SIG-M5 treated with dmso at 0.1 percent for 504 hours (cell line): Measurements from ENCODE around the gene QSER1.
"Not testable (repeated sequence)": the region's sequence is repeated elsewhere in the genome, so short reads cannot be mapped to it uniquely, and the experiment has no call there.

Source experiments
- DNase-seq: peaks from one replicate; lab custom pipeline; 2025; ENCODE audit not compliant: unreplicated experiment; lab: John Stamatoyannopoulos, UW

The QSER1 gene

DNA sequence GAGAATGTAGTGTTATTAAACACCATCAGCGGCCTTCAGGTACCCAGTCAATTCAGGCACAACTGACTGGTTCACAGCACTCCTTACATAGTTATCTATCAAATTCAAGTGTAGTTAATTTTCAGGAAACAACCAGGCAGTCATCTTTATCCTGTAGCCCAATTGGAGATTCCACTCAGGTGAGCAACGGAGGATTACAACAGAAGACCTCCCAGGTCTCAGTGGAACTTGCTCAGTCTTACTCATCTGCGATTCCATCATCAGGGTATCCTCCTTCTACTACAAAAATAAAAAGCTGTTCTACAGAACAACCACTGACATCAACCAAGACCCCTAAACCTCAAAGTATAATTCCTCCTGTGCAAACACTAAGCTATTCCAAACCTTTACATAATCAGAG is 39.6 kb downstream of the QSER1 start:
- DNase-seq: no peak

DNA sequence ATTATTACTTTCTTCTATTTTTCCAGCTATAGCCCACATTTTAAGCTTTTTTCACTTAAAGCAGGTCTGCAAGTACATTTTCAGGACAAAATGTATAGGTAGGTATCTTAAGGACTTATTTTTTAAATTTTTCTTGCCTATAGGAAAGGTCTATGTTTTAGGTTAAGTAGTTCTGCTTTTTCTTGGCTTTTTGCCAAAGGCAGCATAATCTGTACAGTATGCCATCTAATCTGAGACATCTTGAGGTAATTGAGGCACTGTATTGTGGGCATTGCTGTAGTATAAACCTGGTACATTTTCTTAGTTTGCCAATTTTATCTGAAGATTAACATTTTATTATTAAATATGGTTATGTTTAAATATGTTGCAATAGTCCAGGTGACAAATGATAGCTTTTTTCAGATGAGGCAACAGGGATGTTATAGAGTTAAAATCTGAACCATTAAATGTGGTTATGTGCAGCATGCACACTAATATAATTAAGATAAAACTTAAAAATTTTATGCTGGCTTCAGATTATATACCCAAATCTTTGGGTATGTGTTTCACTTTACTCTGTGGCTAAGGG is 42.9 kb downstream of the QSER1 start:
- DNase-seq: no peak

DNA sequence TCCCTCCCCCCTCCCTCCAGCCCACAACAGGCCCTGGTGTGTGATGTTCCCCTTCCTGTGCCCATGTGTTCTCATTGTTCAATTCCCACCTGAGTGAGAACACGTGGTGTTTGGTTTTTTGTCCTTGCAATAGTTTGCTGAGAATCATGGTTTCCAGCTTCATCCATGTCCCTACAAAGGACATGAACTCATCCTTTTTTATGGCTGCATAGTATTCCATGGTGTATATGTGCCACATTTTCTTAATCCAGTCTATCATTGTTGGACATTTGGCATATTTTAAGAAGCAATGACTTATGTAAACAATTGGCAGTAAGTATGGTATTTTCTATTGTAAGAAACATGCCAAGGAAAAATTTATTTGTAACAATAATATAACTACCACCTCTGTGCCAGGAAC is 43.6 kb downstream of the QSER1 start:
- DNase-seq: not testable (repeated sequence)

DNA sequence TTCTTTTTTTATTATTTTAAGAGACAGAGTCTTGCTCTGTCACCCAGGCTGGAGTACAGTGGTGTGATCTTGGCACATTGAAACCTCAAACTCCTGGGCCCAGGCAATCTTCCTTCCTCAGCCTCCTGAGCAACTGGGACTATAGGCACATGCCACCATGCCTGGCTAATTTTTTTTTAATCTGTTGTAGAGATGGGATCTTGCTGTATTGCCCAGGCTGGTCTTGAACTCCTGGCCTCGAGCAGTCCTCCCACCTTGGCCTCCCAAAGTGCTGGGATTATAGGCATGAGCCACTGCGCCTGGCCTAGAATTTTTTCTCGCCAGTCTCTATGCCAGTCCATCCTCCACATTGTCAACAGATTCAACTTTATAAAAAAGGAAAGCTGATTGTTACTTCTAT is 44.7 kb downstream of the QSER1 start:
- not testable (repeated sequence) for DNase-seq

DNA sequence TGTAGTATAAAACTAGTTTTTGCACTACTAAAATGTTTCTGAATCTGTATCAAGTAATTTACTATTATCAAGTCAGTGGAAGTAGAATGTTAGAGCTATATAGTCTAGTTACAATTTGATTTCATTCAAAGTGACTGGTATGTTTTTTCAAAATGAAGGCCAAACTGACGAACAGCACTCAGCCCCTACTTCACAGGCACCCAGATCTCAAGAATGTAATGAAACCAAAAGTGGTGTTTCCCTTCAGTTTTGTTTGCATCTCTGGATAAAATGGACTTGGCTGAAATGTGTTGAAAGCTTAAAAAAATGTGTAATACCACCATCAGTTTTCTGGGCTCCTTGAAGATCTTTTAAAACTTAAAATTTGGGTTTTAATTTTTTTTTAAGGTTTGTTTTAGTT is 46.4 kb downstream of the QSER1 start:
- no peak for DNase-seq

DNA sequence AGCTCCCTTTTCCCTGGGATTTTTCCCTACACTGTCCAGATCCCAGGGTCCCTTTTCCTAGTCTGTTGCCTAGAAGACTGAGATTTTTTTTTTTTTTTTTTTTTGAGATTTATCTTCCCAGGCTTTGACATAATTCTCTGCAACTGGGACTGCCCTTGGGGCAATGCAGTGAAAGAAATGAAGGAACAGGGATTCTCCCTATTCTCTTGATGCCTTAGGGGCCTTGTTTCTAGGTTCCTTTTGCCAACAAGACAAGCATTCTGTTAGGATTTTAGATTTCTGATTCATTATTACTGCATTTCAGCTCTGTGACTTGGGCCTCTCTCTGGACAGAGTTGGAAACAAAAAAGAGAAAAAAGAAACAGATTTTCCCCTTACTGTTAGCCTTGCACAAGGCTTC is 47.3 kb downstream of the QSER1 start:
- DNase-seq: no peak

DNA sequence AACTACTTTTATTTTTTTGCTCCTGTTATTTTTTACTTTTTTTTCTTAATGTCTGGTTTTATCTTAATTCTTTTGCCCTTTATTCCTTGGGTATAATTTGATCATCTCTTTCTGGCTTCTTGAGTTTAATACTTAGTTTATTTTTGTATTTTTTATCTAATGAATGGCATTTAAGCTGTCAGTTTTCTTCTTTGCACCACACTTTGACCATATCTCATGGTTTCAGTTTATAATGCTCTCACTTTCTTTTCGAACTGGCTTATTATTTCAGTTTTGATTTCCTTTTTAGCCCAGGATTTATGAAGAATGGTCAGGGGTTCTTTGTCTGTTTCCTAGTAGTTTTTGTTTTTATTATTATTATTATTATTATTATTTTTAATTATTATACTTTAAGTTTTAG is 48.3 kb downstream of the QSER1 start:
- no peak for DNase-seq

DNA sequence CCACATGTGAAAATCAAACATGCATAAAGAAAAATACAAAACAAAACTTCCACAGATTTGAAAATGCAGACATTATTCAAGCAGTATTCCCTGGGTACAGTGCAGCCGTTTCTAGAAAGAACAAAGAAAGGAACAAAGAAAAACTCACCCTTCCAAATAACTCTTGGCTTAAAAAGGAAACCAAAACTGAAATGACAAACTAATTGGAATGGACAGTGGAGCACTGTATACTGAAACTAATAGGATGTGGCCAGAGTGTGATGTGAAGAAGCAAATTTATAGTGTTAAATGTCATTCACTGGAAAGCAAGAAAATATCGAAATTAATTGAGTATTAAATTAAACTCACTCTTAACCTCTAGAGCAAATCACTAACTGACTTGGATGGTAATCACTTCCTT is 55.4 kb downstream of the QSER1 start:
- DNase-seq: no peak

DNA sequence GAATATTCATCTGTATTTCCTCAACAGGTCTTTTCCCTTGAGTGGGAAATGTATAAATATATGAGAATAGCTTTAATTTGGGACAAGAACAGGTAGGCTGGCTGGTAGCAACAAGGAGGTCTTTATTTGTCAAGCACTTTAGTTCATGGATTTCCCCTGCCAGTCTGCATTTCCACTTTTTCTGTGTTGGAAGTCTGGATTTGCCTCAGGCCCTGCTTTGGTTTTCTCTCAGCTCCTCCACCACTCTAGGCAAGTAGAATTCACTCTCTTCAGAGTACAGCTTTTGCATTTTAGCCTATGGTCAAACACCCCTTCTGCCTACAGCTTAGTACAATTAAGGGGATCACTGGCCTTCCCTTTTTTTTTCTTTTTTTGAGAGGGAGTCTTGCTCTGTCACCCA is 57.1 kb downstream of the QSER1 start:
- no peak for DNase-seq

DNA sequence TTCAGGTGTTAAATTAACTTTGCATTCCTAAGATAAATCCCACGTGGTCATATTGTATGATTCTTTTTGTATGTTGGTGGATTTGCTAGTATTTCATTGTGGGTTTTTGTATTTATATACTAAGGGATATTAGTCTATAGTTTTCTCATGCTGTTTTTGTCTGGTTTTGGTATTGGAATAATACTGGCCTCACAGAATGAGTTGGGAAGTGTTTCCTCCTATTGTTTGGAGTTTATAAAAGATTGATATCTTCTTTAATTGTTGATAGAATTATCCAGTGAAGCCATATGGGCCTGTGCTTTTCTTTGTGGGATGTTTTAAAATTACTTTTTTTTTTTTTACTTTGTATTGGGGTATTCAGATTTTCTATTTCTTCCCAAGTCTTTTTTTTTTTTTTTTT is 59.8 kb downstream of the QSER1 start:
- no peak for DNase-seq

DNA sequence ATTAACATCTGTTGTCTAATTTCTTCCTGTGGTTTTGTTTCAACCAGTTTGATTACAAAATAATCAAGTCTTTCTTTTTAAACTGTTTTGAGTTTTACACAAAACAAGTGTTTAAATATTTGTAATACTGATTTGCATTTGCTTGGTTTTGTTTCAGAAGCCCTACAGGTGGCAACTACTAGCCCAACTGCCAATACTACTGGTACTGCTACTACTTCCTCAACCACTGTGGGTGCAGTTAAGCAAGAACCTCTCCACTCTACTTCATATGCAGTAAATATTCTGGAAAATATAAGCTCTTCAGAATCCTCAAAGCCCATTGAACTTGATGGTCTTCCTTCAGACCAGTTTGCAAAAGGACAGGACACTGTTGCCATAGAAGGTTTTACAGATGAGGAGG is 61.1 kb downstream of the QSER1 start:
- DNase-seq: no peak

DNA sequence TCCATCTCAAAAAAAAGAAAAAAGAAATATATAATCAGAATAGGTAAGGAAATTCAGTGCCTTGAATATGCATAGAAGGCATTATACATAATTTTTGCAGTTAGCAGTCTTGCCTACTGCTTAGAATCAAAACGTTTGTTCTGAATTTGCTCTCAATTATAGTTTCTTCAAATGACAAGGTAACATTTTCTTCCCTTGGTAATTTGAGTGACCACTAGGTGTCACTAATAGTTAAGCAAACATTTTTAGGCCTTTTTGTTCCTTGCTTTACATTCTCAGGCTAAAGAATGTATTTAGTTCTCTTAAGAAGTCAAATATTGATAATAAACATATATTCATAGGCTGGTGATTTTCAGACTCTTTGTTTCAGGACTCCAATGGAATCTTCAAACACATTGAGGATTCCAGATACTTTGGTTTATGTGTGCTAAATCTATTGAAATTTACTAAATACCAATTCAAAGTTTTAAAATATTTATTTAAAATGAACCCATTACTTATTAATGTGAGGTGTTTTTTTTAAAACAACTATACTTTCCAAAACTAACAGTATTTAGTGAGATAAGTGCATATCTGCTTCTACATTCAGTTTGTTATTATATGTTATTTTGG is 68.0 kb downstream of the QSER1 start:
- DNase-seq: peak; percentile 22

DNA sequence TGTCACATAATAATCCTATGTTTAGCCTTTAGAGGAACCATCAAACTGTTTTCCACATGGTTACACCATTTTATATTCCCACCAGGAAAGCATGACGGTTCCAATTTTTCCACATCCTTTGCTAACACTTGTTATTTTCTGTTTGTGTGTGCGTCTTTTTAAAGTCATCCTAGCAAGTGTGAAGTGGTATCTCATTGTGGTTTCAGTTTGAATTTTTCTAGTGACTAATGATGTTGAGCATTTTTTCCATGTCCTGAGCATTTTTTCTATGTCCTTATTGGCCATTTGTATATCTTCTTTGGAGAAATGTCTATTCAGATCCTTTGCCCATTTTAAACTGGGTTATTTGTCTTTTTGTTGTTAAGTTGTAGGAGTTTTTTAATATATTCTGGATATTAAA is 69.4 kb downstream of the QSER1 start:
- no peak for DNase-seq

DNA sequence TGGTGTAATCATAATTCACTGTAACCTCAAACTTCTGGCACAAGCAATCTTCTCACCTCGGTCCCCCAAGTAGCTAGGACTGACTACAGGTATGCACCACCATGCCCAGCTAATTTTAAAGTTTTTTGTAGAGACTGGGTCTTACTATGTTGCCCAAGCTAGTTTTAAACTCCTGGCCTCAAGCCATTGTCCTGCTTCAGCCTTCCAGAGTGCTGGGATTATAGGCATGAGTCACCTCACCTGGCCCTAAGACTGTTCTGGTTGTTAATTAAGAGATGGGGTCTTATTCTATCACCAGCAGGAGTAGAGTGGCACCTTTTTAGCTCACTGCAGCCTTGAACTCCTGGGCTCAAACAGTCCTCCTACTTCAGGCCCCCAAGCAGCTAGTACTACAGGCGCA is 71.1 kb downstream of the QSER1 start:
- no peak for DNase-seq

DNA sequence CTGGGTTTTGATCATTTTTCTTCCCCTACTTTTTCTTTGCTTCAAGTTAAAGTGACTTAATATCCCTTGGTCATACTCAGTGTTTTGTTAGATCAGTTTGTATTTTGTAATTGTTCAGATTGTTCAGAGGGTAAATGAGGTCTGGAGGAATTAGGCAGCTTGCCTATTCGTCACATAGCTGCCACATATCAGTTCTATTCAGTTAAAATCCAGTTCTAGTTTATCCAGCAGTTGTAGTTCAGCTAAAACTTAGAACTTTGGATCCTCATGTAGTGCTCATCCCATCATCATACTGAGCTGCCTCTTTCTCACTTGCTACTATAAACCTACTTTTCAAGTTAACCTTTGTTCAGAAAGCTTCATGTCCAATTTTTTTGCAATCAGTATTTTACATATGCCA is 75.9 kb downstream of the QSER1 start:
- no peak for DNase-seq

DNA sequence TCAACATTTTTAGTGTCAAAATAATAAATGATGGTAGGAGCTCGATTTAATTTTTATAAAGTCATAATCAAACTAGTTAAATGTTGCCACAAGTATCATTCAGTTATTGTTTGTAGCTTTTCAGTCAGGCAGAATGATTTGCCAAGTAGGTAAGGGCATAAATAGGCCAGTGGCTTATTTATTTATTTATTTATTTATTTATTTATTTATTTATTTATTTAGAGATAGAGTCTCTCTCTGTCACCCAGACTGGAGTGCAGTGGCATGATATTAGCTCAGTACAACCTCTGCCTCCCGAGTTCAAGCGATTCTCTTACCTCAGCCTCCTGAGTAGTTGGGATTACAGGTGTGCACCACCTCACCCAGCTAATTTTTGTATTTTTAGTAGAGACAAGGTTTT is 79.6 kb downstream of the QSER1 start:
- not testable (repeated sequence) for DNase-seq

DNA sequence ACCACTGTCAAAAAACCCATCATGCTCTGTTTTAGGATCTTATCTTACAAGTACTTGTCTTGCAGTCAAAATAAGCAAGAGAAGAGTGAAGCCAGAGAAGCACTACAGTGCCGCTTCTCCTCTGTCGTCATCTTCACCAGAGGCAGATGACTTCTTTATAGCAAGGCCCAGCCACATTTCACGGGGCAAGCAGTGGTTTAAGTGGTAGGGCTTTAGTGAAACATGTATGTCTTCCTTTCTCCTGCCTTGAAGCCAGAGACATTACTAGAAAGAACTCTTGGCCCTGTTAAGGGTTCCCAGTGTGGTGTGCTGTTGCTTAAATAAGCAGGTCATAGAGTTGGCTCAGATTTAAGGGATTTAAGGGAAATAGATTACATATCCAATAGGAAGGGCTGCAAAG is 80.2 kb downstream of the QSER1 start:
- no peak for DNase-seq

DNA sequence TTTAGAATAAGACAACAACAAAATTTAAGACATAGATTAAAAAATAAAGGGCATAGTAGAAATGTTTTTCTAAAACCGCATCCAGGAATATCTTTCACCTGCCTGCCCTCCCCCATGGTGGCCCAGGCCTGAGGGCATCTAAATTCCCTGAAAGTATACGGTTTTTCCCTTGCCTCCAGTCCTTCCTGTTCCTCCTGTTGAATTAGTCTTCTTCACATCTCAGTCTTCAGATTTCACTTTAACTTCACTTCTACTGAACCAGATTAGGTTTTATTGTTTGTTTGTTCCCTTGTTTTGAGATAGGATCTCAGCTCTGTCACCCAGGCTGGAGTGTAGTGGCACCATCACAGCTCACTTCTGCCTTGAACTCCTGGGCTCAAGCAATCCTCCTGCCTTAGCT is 90.0 kb downstream of the QSER1 start:
- no peak for DNase-seq

DNA sequence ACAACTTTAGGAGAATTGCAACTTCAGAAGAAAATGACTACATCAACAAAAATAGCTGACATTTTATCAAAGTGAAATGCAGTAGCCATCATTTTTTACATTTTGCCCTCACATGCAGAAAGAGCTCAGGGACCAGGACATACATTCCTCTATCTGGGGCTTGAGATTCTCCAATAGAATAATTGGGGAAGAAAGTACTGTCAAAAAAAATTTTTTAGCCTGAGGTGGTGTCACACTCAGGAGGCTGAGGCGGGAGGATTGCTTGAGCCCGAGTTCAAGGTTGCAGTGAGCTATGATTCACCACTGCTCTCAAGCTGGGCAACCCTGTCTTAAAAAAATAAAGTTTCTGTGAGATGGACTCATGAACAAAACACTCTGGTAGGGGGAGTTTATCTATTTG is 90.9 kb downstream of the QSER1 start:
- no peak for DNase-seq

DNA sequence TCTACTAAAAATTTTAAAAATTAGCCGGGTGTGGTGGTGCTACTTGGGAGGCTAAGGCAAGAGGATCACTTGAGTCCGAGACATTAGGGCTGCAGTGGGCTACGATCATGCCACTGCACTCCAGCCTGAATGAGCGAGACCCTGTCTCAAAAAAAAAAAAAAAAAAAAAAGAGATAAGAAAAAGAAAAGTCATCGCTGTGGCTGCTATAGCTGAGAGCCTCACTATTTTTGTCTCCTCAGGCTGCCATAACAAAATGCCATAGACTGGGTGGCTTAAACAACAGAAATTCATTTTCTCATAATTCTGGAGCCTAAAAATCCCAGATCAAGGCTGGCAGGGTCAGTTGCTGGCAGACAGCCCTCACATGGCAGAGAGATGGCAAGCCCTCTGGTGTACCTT is 93.0 kb downstream of the QSER1 start:
- no peak for DNase-seq

DNA sequence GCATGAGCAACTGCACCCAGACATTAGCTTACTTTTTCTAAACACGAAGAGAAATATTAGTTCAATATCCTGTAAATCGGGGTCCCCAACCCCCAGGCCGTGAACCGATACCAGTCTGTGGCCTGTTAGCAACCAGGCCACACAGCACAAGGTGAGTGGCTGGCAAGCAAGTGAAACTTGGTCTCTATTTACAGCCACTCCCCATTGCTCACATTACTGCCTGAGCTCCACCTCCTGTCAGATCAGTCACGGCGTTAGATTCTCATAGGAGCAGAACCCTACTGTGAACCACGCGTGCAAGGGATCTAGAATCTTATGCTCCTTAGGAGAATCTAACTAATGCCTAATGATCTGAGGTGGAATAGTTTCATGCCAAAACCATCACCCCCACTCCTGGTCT is 95.2 kb downstream of the QSER1 start:
- DNase-seq: no peak

DNA sequence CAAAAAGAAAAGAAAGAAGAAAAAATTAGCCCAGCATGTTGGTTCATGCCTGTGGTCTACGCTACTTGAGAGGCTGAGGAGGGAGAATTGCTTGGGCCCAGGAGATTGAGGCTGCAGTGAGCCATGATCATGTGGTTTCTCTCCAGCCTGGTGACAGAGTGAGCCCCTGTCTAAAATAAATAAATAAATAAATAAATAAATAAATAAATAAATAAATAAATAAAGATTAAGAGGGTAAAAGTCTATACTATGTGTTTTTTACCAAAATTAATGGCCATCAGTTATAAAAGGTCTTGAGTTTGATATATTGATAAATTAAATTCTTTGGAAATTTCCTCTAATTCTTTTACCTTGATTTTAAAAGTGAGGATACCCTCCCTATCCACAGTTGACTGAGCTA is 97.9 kb downstream of the QSER1 start:
- DNase-seq: no peak

DNA sequence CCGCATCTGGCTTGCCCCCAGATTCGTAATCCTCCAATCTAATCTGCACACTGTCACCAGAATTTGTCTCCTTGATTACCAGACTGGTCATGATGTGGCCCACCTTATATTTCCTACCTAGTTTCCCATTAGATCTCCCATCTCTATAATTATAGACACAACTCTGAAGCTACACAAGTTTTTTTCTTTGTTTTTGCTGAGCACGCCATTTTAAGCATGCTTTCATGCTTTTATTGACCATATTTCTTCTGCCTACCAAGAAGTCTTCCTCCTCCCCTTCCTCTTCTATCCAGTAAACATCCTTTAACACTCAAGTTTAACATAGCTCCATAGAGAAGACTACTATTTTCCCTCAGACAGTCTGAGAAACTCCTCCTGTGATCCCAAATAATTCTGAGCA is 98.8 kb downstream of the QSER1 start:
- no peak for DNase-seq
